ENCODE measurements around the gene ELF3.

Gene ELF3

DNA sequence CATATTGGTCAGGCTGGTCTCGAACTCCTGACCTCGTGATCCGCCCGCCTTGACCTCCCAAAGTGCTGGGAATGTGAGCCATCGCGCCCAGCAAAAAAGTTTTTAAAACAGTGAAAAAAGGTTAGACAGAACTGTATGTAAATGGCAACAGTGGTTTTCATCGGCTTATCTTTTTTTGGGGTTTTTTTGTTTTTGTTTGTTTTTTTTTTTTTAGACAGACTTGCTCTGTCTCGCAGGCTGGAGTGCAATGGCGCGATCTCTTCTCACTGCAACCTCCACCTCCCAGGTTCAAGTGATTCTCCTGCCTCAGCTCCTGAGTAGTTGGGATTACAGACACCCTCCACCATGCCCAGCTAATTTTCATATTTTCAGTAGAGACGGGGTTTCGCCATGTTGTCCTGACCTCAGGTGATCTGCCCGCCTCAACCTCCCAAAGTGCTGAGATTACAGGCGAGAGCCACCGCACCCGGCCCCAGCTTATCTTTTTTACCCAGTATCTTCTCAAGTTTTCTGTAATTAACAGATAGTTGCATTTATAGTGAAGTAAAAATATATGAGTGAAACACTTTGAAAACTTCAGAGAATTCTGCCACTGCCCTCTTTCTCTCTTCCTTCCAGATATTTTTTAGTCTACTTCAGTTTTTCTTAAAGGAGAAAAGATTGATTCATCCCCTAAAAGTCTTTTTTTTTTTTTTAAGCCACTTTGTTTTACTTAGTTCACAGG lies 42.0 kb upstream of the ELF3 start:
- Histone ChIP-seq H3K9ac (ENCODE audit: low read length) (no peak overlapping the region), H3K4me2 (ENCODE audit: low read length) (no peak overlapping the region), H2AFZ (ENCODE audit: low read length) (no peak overlapping the region), H3K4me1 (ENCODE audit: insufficient read depth, low read length, severe bottlenecking) (no peaks in the 10 kb centered on the region), H4K20me1 (ENCODE audit: insufficient read depth, low read length) (no peaks in the 10 kb centered on the region), H3K4me3 (ENCODE audit: low read depth, low read length, poor library complexity, severe bottlenecking) (no peak overlapping the region), H3K27me3 (ENCODE audit: insufficient read depth, low read length) (no peaks in the 10 kb centered on the region), H3F3A (ENCODE audit: insufficient read depth, low read length) (no peaks in the 10 kb centered on the region), H3K9me2 (ENCODE audit: low read depth, low read length) (no peaks in the 10 kb centered on the region), H3K27ac (ENCODE audit: low read depth, low read length, poor library complexity, severe bottlenecking) (no peak overlapping the region), H3K9me3 (ENCODE audit: low read length) (no peaks in the 10 kb centered on the region), H3K79me2 (ENCODE audit: insufficient read depth, low read length) (no peaks in the 10 kb centered on the region), H3K36me3 (ENCODE audit: insufficient read depth, low read length) (peaks cover 67% of the 10 kb centered on the region)
- TF ChIP-seq EZH2 (IDR thresholded peaks at IDR 0.05; ENCODE audit: borderline replicate concordance, low read length): no peak
- TF ChIP-seq, protein P1, sequence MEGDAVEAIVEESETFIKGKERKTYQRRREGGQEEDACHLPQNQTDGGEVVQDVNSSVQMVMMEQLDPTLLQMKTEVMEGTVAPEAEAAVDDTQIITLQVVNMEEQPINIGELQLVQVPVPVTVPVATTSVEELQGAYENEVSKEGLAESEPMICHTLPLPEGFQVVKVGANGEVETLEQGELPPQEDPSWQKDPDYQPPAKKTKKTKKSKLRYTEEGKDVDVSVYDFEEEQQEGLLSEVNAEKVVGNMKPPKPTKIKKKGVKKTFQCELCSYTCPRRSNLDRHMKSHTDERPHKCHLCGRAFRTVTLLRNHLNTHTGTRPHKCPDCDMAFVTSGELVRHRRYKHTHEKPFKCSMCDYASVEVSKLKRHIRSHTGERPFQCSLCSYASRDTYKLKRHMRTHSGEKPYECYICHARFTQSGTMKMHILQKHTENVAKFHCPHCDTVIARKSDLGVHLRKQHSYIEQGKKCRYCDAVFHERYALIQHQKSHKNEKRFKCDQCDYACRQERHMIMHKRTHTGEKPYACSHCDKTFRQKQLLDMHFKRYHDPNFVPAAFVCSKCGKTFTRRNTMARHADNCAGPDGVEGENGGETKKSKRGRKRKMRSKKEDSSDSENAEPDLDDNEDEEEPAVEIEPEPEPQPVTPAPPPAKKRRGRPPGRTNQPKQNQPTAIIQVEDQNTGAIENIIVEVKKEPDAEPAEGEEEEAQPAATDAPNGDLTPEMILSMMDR (IDR thresholded peaks at IDR 0.05; ENCODE audit: low read length): no peak

DNA sequence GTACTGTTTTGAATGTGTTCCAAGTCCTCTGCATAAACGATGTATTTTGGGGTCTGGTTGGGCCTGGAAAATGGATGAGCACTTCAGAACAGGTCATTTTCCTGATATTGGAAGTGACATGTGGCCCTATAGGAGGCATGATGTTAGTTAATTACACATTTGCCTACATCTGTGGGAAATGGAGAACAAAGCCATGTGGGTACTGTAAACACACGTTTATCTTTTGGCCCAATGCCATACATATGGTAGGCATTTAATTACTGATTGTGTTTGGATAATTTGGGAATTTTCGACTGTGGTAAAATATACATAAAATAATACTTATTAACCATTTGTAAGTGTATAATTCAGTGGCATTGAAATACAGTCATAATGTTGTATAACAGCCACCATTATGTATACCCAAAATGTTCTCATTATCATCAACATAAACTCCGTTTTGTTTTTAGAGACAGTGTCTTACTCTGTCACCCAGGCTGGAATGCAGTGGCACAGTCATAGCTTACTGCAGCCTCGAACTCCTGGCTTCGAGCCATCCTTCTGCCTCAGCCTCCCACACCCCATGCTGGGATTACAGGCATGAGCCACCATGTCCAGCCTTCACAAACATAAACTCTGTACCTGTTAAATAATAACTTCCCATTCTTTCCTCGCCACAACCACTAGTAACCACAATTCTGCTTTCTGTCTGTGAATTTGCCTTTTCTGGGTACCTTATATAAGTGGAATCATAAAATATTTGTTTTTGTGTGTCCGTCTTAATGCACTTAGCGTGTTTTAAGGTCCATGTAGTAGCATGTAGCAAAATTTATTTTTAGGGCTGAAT lies 39.8 kb upstream of the ELF3 start:
- H2AFZ ChIP-seq (ENCODE audit: low read length): no peak overlapping the region
- peaks cover 50% of the 10 kb centered on the region for H3K36me3 ChIP-seq (ENCODE audit: insufficient read depth, low read length)

DNA sequence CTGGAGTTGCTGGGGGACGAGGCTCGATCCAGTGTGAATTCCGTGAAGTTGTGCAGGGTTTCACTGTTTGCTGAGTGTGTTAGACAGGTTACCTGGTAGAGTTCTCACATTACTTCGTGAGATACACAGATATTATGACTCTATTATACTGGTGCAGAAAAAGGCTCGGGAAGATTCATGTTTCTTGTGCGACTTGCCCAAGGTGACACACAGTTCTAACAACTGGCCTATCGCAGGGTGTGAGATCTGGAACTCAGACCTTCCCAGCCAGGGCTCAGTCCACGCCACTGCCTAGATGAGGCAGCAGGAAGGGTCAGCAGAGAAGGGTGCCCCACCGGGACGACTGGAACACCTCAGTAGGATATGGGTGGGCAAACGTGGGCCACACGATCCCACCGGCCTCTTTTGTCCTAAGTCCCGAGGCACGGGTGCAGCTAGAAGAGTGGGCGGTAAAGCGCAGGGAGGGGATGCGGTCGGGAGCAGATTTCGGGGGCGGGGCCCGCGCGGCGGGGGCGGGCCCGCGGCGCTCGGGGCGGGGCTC lies 28.2 kb upstream of the ELF3 start:
- H3K36me3 ChIP-seq (ENCODE audit: insufficient read depth, low read length): no peaks in the 10 kb centered on the region
- no peak for TF ChIP-seq EZH2 (IDR thresholded peaks at IDR 0.05; ENCODE audit: borderline replicate concordance, low read length)
- TF ChIP-seq, protein P1 (IDR thresholded peaks at IDR 0.05; ENCODE audit: low read length): no peak
- no peaks in the 10 kb centered on the region for H4K20me1 ChIP-seq (ENCODE audit: insufficient read depth, low read length)
- H3K9ac ChIP-seq (ENCODE audit: low read length): no peak overlapping the region; the same call in 1 of the 2 replicates
- H3K4me3 ChIP-seq (ENCODE audit: low read depth, low read length, poor library complexity, severe bottlenecking): peak overlapping the region; percentile 82
- no peaks in the 10 kb centered on the region; the same call in 1 of the 2 replicates for H3K27me3 ChIP-seq (ENCODE audit: insufficient read depth, low read length)
- peak overlapping the region; percentile 83 for H3K4me2 ChIP-seq (ENCODE audit: low read length)
- no peaks in the 10 kb centered on the region for H3F3A ChIP-seq (ENCODE audit: insufficient read depth, low read length)
- no peaks in the 10 kb centered on the region for H3K9me3 ChIP-seq (ENCODE audit: low read length)
- H2AFZ ChIP-seq (ENCODE audit: low read length): no peak overlapping the region
- no peak overlapping the region for H3K27ac ChIP-seq (ENCODE audit: low read depth, low read length, poor library complexity, severe bottlenecking)
- peaks cover 7% of the 10 kb centered on the region for H3K4me1 ChIP-seq (ENCODE audit: insufficient read depth, low read length, severe bottlenecking)
- no peaks in the 10 kb centered on the region for H3K79me2 ChIP-seq (ENCODE audit: insufficient read depth, low read length)
- H3K9me2 ChIP-seq (ENCODE audit: low read depth, low read length): no peaks in the 10 kb centered on the region

More for the DNA sequence above, 39.8 kb upstream of the ELF3 start:
- no peak overlapping the region for H3K9ac ChIP-seq (ENCODE audit: low read length)
- H3K27me3 ChIP-seq (ENCODE audit: insufficient read depth, low read length): no peaks in the 10 kb centered on the region; the same call in 1 of the 2 replicates
- no peak overlapping the region for H3K27ac ChIP-seq (ENCODE audit: low read depth, low read length, poor library complexity, severe bottlenecking)
- H3K9me2 ChIP-seq (ENCODE audit: low read depth, low read length): no peaks in the 10 kb centered on the region
- H3K9me3 ChIP-seq (ENCODE audit: low read length): no peaks in the 10 kb centered on the region
- H3K4me2 ChIP-seq (ENCODE audit: low read length): no peak overlapping the region
- no peaks in the 10 kb centered on the region for H3K79me2 ChIP-seq (ENCODE audit: insufficient read depth, low read length)
- no peak for TF ChIP-seq EZH2 (IDR thresholded peaks at IDR 0.05; ENCODE audit: borderline replicate concordance, low read length)
- TF ChIP-seq, protein P1 (IDR thresholded peaks at IDR 0.05; ENCODE audit: low read length): no peak
- no peak overlapping the region for H3K4me3 ChIP-seq (ENCODE audit: low read depth, low read length, poor library complexity, severe bottlenecking)
- no peaks in the 10 kb centered on the region for H4K20me1 ChIP-seq (ENCODE audit: insufficient read depth, low read length)
- no peaks in the 10 kb centered on the region for H3F3A ChIP-seq (ENCODE audit: insufficient read depth, low read length)
- no peaks in the 10 kb centered on the region for H3K4me1 ChIP-seq (ENCODE audit: insufficient read depth, low read length, severe bottlenecking)
